ENCODE results near the gene CNEP1R1. TPM values are rescaled to one million over a fixed set of nuclear protein-coding genes. Genes with fewer than 3 reads are reported as not detected.

CNEP1R1 gene
- total and polyA plus RNA-seq, 2 of the 8 experiments (the other 6 are each of a cell fraction or from before 2014, with no cell fraction given), result 10.6 to 13.6 TPM

- Histone ChIP-seq H3K4ac (replicated peaks; ENCODE audit: insufficient read length, low read depth, low read length) (no peak overlapping the region), H2BK20ac (ENCODE audit: low read length) (no peak overlapping the region), H3K9me3 (ENCODE audit: insufficient read depth in 2 of 2, low read depth in 1 of 2, low read length in 1 of 2) (no peaks in the 10 kb centered on the region), H3K56ac (replicated peaks; ENCODE audit: insufficient read length, low read depth, low read length) (no peak overlapping the region), H3K27me3 (replicated peaks in 1 of 4; ENCODE audit: control insufficient read depth in 3 of 4, extremely low read depth in 1 of 4, insufficient read depth in 3 of 4, low read length in 3 of 4) (no peaks in the 10 kb centered on the region), H3K4me3 (ENCODE audit: extremely low read depth in 1 of 4, insufficient read depth in 2 of 4, low read depth in 3 of 4, low read length in 4 of 4) (no peak overlapping the region), H4K91ac (replicated peaks; ENCODE audit: insufficient read length, low read length) (no peak overlapping the region), H2BK120ac (replicated peaks; ENCODE audit: low read depth, low read length) (no peak overlapping the region), H4K8ac (ENCODE audit: extremely low read depth, insufficient read depth, low read length) (no peak overlapping the region), H4K5ac (ENCODE audit: insufficient read length, low read depth, low read length) (no peak overlapping the region), H3K4me2 (ENCODE audit: insufficient read depth in 1 of 2, low read depth in 2 of 2, low read length in 2 of 2) (no peak overlapping the region), H3K36me3 (ENCODE audit: control insufficient read depth in 2 of 4, insufficient read depth in 4 of 4, low read length in 3 of 4) (no peaks in the 10 kb centered on the region), H3K18ac (ENCODE audit: extremely low read depth, low read length) (no peak overlapping the region), H2BK15ac (ENCODE audit: low read length) (no peak overlapping the region), H3K79me1 (ENCODE audit: low read depth, low read length) (no peaks in the 10 kb centered on the region), H2AK5ac (ENCODE audit: low read depth, low read length) (no peak overlapping the region), H3K14ac (ENCODE audit: insufficient read length) (no peak overlapping the region), H3K4me1 (replicated peaks in 1 of 4; ENCODE audit: control insufficient read depth in 3 of 4, insufficient read depth in 4 of 4, low read length in 3 of 4) (peaks cover 0 to 4% (median 0%) of the 10 kb centered on the region in 4 experiments; a peak in 1 of 7 replicates), H3K79me2 (ENCODE audit: control insufficient read depth in 1 of 2, insufficient read depth in 2 of 2, low read length in 2 of 2) (no peaks in the 10 kb centered on the region), H2AFZ (ENCODE audit: low read length) (no peak overlapping the region), H3K23ac (ENCODE audit: insufficient read length) (no peak overlapping the region), H3K27ac (ENCODE audit: low read depth, low read length) (no peak overlapping the region), H3K9ac (replicated peaks in 1 of 4; ENCODE audit: extremely low read depth in 1 of 4, low read depth in 3 of 4, low read length in 3 of 4) (no peak overlapping the region), H3K23me2 (ENCODE audit: low read depth, low read length) (no peaks in the 10 kb centered on the region), H2BK5ac (ENCODE audit: low read depth, low read length) (no peak overlapping the region), H2BK12ac (ENCODE audit: low read depth, low read length) (no peak overlapping the region), H4K20me1 (replicated peaks in 1 of 2; ENCODE audit: control insufficient read depth in 1 of 2, insufficient read depth in 2 of 2, low read length in 2 of 2) (no peaks in the 10 kb centered on the region)
- POLR2A ChIA-PET (ENCODE audit: partially characterized antibody), result no interaction called here
- CTCF ChIA-PET (ENCODE audit: partially characterized antibody), result interaction anchor here (3.1 kb wide), 1 partner anchor 8 kb away, joined by 12 read pairs; the partner anchor contains the start of gene CNEP1R1
- TF ChIP-seq RXRA (IDR thresholded peaks at IDR 0.05; ENCODE audit: insufficient read depth, low read depth, low read length) (no peak), MAX (IDR thresholded peaks at IDR 0.05) (no peak), EGR1 (IDR thresholded peaks at IDR 0.05; ENCODE audit: borderline replicate concordance, low read depth, low read length) (no peak), SP2 (IDR thresholded peaks at IDR 0.05; ENCODE audit: low read length) (no peak), CREB1 (IDR thresholded peaks at IDR 0.05) (no peak), PHF8 (conservative IDR thresholded peaks at IDR 0.05; ENCODE audit: low read depth, low read length) (no peak), SIN3A (conservative IDR thresholded peaks at IDR 0.05 in 1 of 2, IDR thresholded peaks at IDR 0.05 in 1 of 2; ENCODE audit: low read depth in 1 of 2, low read length in 2 of 2) (no peak), KDM1A (IDR thresholded peaks at IDR 0.05; ENCODE audit: borderline replicate concordance, low read length) (no peak), YY1 (IDR thresholded peaks at IDR 0.05; ENCODE audit: low read depth, low read length) (no peak), RAD21 (IDR thresholded peaks at IDR 0.05 in 1 of 2, conservative IDR thresholded peaks at IDR 0.05 in 1 of 2; ENCODE audit: low read depth in 2 of 2, low read length in 2 of 2) (no peak), HDAC2 (IDR thresholded peaks at IDR 0.05; ENCODE audit: borderline replicate concordance in 1 of 2, low read depth in 2 of 2, low read length in 2 of 2) (no peak)
- WGBS, 2 experiments (ENCODE audit: extremely low coverage in 1 of 2, insufficient coverage in 1 of 2, insufficient read length in 1 of 2, insufficient replicate concordance in 2 of 2, low coverage in 1 of 2, low lambda C conversion rate in 2 of 2, missing lambda C conversion rate in 1 of 2), result 90% methylated on average over 9 of the region's 9 CpGs; no CpG with 5 or more reads in 1 of the 2 experiments
- no peak for DNase-seq (ENCODE audit: low read depth in 1 of 2, low spot score in 2 of 2)
- no peak for FAIRE-seq
These were observed 7.5 kb upstream of the CNEP1R1 start for GRCh38 chr16:50017553-50017952.
